GM23338 (cell line): Measurements from ENCODE around the gene EXOC4. TPM values are rescaled to one million over a fixed set of nuclear protein-coding genes. Genes with fewer than 3 reads are reported as not detected.
A peak's percentile ranks its signal among the peaks of the same experiment; 100 is the strongest.

ENCODE experiments used
- ATAC-seq: fragments of 200-7000 bp; cut with Tn5 transposase; 3 replicates; pipeline ENCODE4 v1.9.1; 2020
- DNase-seq: peaks from one replicate; pipeline ENCODE4 v3.0.0-alpha.2; 2015; ENCODE audit warnings: low spot score
- H2AFZ ChIP-seq: fragments of 200-600 bp; sonication (generic); 2 replicates; pipeline ENCODE4 v1.8.0; 2016; ENCODE audit warnings: antibody characterized with exemption, mild to moderate bottlenecking, moderate library complexity
- H3F3A ChIP-seq: fragments of 200-600 bp; sonication (generic); replicated peaks from 2 replicates; pipeline ENCODE4 v1.8.0; 2017; ENCODE audit warnings: antibody characterized with exemption, mixed run types, low read depth
- H3K27ac ChIP-seq: fragments of 200-600 bp; sonication (generic); 2 replicates; pipeline ENCODE4 v1.6.1; 2016; ENCODE audit warnings: low read depth
- H3K27me3 ChIP-seq: fragments of 200-600 bp; sonication (generic); 2 replicates; pipeline ENCODE4 v1.8.0; 2016; ENCODE audit warnings: mild to moderate bottlenecking, mixed run types, moderate library complexity; ENCODE audit not compliant: insufficient read depth
- H3K36me3 ChIP-seq: fragments of 200-600 bp; sonication (generic); 2 replicates; pipeline ENCODE4 v1.8.0; 2016; ENCODE audit warnings: mild to moderate bottlenecking; ENCODE audit not compliant: insufficient read depth
- H3K4me1 ChIP-seq: fragments of 200-600 bp; sonication (generic); 2 replicates; pipeline ENCODE4 v1.8.0; 2016; ENCODE audit warnings: mild to moderate bottlenecking, moderate library complexity; ENCODE audit not compliant: insufficient read depth
- H3K4me2 ChIP-seq: fragments of 200-600 bp; sonication (generic); 2 replicates; pipeline ENCODE4 v1.7.1; 2017; ENCODE audit warnings: mixed run types
- H3K4me3 ChIP-seq: fragments of 200-600 bp; sonication (generic); 2 replicates; pipeline ENCODE4 v1.6.1; 2016; ENCODE audit warnings: mixed run types
- H3K79me2 ChIP-seq: fragments of 200-600 bp; sonication (generic); replicated peaks from 2 replicates; pipeline ENCODE4 v1.8.0; 2017; ENCODE audit warnings: mild to moderate bottlenecking; ENCODE audit not compliant: insufficient read depth
- H3K9me2 ChIP-seq: fragments of 200-600 bp; sonication (generic); 2 replicates; pipeline ENCODE4 v1.8.0; 2017; ENCODE audit not compliant: insufficient read depth
- H4K20me1 ChIP-seq: fragments of 200-600 bp; sonication (generic); replicated peaks from 2 replicates; pipeline ENCODE4 v1.8.0; 2017; ENCODE audit warnings: mild to moderate bottlenecking; ENCODE audit not compliant: insufficient read depth
- H3K27ac Mint-ChIP-seq: 2 replicates; pipeline ENCODE4 v1.8.0; 2020; ENCODE audit warnings: inconsistent platforms, mild to moderate bottlenecking, moderate library complexity, mixed read lengths
- H3K27me3 Mint-ChIP-seq: 3 replicates; pipeline ENCODE4 v1.8.0; 2022; ENCODE audit warnings: low read depth, mild to moderate bottlenecking, moderate library complexity, mixed read lengths, inconsistent platforms; ENCODE audit not compliant: insufficient read depth, poor library complexity
- H3K36me3 Mint-ChIP-seq: 3 replicates; pipeline ENCODE4 v1.8.0; 2021; ENCODE audit warnings: low read depth, mild to moderate bottlenecking, inconsistent platforms, moderate library complexity, mixed read lengths
- H3K4me1 Mint-ChIP-seq: 3 replicates; pipeline ENCODE4 v1.8.0; 2020; ENCODE audit warnings: mild to moderate bottlenecking, inconsistent platforms, mixed read lengths
- H3K4me3 Mint-ChIP-seq: 3 replicates; pipeline ENCODE4 v1.8.0; 2021; ENCODE audit warnings: moderate library complexity, mild to moderate bottlenecking, inconsistent platforms, mixed read lengths
- H3K9me3 Mint-ChIP-seq: 3 replicates; pipeline ENCODE4 v1.8.0; 2020; ENCODE audit warnings: moderate library complexity, mild to moderate bottlenecking, inconsistent platforms, mixed read lengths
- CREB1 ChIP-seq: fragments of 250-450 bp; sonication (Bioruptor Pico); IDR thresholded peaks from 2 replicates; pipeline ENCODE4 v1.5.0; 2020; ENCODE audit warnings: low read depth, mild to moderate bottlenecking, moderate library complexity
- EZH2 ChIP-seq: fragments of 200-600 bp; sonication (generic); IDR thresholded peaks from one replicate; pipeline ENCODE4 v1.8.0; 2017; ENCODE audit warnings: antibody characterized with exemption, mild to moderate bottlenecking, low read depth; ENCODE audit not compliant: unreplicated experiment
- JUNB ChIP-seq: IDR thresholded peaks from one replicate; pipeline ENCODE4 v1.6.1; 2016; ENCODE audit warnings: antibody characterized with exemption; ENCODE audit not compliant: unreplicated experiment
- NANOG ChIP-seq: IDR thresholded peaks from 2 replicates; pipeline ENCODE4 v1.6.1; 2016; ENCODE audit warnings: antibody characterized with exemption, borderline replicate concordance
- POLR2AphosphoS5 ChIP-seq: IDR thresholded peaks from 2 replicates; pipeline ENCODE4 v1.6.1; 2016; ENCODE audit warnings: antibody characterized with exemption, low read depth
- STAT1 ChIP-seq: IDR thresholded peaks from one replicate; pipeline ENCODE4 v1.6.1; 2016; ENCODE audit warnings: antibody characterized with exemption; ENCODE audit not compliant: unreplicated experiment
- ZNF331 ChIP-seq: fragments of 250-450 bp; sonication (Bioruptor Pico); IDR thresholded peaks from 2 replicates; pipeline ENCODE4 v1.5.0; 2020; ENCODE audit warnings: low read depth, mild to moderate bottlenecking, moderate library complexity
- polyA plus RNA-seq: library from polyadenylated mRNA; unstranded; fragments of >200 nt; fragmentation: Nextera tagmentation; extraction: Ambion mirVana; gene quantifications from 2 replicates; pipeline ENCODE4 v1.2.1, GENCODE V29; 2016
- total RNA-seq: library from RNA; depleted of rRNA; stranded (reverse); fragments of >200 nt; shearing (Covaris generic); gene quantifications from 2 replicates; pipeline ENCODE4 v1.2.3, GENCODE V29; 2014
- TF ChIP-seq, protein P1 (sequence below): fragments of 250-450 bp; sonication (Bioruptor Pico); IDR thresholded peaks from 2 replicates; pipeline ENCODE4 v1.5.0; 2020; ENCODE audit warnings: mild to moderate bottlenecking, moderate library complexity
- TF ChIP-seq, protein P2 (sequence below), 2 experiments: fragments of 200-600 bp in 1 of 2; sonication (generic) in 1 of 2; conservative IDR thresholded peaks; 2 replicates each; pipeline versions ENCODE4 v1.5.1 to v1.6.1; 2016 to 2017; ENCODE audit warnings: antibody characterized with exemption in 2 of 2, low read depth in 2 of 2, mild to moderate bottlenecking in 2 of 2, moderate library complexity in 1 of 2
- TF ChIP-seq, protein P3 (sequence below): IDR thresholded peaks from one replicate; pipeline ENCODE4 v1.6.1; 2018; ENCODE audit warnings: antibody characterized with exemption; ENCODE audit not compliant: unreplicated experiment
- TF ChIP-seq, protein P4 (sequence below): IDR thresholded peaks from 2 replicates; pipeline ENCODE4 v1.6.1; 2016; ENCODE audit warnings: antibody characterized with exemption

EXOC4 gene
- total and polyA plus RNA-seq, 2 experiments from 2014 or later: 37.5 to 52.7 TPM

DNA sequence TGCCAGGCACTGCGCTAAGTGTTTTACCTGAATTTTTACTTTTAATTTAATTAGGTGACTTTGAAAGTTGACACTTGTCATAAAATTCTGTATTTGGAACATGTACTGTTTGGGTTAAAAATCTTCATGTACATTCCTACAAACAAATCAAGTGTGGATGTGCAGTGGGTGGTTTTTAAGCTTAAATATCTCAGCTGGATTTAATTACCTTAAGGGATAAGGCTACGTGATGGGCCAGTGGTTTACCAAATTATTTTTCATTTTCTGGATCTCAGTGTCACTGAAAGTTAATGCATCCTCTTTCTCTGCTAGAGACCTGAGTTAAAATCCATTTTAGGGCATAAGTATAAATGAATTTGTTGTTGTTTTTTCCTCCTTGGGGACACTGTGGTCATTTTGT lies 51.1 kb downstream of the EXOC4 start:
- TF ChIP-seq CREB1: no peak
- TF ChIP-seq, protein P1, sequence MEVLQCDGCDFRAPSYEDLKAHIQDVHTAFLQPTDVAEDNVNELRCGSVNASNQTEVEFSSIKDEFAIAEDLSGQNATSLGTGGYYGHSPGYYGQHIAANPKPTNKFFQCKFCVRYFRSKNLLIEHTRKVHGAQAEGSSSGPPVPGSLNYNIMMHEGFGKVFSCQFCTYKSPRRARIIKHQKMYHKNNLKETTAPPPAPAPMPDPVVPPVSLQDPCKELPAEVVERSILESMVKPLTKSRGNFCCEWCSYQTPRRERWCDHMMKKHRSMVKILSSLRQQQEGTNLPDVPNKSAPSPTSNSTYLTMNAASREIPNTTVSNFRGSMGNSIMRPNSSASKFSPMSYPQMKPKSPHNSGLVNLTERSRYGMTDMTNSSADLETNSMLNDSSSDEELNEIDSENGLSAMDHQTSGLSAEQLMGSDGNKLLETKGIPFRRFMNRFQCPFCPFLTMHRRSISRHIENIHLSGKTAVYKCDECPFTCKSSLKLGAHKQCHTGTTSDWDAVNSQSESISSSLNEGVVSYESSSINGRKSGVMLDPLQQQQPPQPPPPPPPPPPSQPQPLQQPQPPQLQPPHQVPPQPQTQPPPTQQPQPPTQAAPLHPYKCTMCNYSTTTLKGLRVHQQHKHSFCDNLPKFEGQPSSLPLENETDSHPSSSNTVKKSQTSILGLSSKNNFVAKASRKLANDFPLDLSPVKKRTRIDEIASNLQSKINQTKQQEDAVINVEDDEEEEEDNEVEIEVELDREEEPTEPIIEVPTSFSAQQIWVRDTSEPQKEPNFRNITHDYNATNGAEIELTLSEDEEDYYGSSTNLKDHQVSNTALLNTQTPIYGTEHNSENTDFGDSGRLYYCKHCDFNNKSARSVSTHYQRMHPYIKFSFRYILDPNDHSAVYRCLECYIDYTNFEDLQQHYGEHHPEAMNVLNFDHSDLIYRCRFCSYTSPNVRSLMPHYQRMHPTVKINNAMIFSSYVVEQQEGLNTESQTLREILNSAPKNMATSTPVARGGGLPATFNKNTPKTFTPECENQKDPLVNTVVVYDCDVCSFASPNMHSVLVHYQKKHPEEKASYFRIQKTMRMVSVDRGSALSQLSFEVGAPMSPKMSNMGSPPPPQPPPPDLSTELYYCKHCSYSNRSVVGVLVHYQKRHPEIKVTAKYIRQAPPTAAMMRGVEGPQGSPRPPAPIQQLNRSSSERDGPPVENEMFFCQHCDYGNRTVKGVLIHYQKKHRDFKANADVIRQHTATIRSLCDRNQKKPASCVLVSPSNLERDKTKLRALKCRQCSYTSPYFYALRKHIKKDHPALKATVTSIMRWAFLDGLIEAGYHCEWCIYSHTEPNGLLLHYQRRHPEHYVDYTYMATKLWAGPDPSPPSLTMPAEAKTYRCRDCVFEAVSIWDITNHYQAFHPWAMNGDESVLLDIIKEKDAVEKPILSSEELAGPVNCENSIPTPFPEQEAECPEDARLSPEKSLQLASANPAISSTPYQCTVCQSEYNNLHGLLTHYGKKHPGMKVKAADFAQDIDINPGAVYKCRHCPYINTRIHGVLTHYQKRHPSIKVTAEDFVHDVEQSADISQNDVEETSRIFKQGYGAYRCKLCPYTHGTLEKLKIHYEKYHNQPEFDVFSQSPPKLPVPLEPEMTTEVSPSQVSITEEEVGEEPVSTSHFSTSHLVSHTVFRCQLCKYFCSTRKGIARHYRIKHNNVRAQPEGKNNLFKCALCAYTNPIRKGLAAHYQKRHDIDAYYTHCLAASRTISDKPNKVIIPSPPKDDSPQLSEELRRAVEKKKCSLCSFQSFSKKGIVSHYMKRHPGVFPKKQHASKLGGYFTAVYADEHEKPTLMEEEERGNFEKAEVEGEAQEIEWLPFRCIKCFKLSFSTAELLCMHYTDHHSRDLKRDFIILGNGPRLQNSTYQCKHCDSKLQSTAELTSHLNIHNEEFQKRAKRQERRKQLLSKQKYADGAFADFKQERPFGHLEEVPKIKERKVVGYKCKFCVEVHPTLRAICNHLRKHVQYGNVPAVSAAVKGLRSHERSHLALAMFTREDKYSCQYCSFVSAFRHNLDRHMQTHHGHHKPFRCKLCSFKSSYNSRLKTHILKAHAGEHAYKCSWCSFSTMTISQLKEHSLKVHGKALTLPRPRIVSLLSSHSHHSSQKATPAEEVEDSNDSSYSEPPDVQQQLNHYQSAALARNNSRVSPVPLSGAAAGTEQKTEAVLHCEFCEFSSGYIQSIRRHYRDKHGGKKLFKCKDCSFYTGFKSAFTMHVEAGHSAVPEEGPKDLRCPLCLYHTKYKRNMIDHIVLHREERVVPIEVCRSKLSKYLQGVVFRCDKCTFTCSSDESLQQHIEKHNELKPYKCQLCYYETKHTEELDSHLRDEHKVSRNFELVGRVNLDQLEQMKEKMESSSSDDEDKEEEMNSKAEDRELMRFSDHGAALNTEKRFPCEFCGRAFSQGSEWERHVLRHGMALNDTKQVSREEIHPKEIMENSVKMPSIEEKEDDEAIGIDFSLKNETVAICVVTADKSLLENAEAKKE (CRISPR knock-in tag): no peak
- TF ChIP-seq, protein P2, sequence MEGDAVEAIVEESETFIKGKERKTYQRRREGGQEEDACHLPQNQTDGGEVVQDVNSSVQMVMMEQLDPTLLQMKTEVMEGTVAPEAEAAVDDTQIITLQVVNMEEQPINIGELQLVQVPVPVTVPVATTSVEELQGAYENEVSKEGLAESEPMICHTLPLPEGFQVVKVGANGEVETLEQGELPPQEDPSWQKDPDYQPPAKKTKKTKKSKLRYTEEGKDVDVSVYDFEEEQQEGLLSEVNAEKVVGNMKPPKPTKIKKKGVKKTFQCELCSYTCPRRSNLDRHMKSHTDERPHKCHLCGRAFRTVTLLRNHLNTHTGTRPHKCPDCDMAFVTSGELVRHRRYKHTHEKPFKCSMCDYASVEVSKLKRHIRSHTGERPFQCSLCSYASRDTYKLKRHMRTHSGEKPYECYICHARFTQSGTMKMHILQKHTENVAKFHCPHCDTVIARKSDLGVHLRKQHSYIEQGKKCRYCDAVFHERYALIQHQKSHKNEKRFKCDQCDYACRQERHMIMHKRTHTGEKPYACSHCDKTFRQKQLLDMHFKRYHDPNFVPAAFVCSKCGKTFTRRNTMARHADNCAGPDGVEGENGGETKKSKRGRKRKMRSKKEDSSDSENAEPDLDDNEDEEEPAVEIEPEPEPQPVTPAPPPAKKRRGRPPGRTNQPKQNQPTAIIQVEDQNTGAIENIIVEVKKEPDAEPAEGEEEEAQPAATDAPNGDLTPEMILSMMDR (conservative IDR thresholded peaks at IDR 0.05; ENCODE audit: low read depth in 2 of 2): no peak
- no peak for TF ChIP-seq POLR2AphosphoS5
- no peak for TF ChIP-seq ZNF331 (CRISPR knock-in tag)
- no peak for TF ChIP-seq STAT1
- TF ChIP-seq, protein P3, sequence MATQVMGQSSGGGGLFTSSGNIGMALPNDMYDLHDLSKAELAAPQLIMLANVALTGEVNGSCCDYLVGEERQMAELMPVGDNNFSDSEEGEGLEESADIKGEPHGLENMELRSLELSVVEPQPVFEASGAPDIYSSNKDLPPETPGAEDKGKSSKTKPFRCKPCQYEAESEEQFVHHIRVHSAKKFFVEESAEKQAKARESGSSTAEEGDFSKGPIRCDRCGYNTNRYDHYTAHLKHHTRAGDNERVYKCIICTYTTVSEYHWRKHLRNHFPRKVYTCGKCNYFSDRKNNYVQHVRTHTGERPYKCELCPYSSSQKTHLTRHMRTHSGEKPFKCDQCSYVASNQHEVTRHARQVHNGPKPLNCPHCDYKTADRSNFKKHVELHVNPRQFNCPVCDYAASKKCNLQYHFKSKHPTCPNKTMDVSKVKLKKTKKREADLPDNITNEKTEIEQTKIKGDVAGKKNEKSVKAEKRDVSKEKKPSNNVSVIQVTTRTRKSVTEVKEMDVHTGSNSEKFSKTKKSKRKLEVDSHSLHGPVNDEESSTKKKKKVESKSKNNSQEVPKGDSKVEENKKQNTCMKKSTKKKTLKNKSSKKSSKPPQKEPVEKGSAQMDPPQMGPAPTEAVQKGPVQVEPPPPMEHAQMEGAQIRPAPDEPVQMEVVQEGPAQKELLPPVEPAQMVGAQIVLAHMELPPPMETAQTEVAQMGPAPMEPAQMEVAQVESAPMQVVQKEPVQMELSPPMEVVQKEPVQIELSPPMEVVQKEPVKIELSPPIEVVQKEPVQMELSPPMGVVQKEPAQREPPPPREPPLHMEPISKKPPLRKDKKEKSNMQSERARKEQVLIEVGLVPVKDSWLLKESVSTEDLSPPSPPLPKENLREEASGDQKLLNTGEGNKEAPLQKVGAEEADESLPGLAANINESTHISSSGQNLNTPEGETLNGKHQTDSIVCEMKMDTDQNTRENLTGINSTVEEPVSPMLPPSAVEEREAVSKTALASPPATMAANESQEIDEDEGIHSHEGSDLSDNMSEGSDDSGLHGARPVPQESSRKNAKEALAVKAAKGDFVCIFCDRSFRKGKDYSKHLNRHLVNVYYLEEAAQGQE: no peak
- no peak for TF ChIP-seq JUNB
- no peak for TF ChIP-seq EZH2
- TF ChIP-seq, protein P4, sequence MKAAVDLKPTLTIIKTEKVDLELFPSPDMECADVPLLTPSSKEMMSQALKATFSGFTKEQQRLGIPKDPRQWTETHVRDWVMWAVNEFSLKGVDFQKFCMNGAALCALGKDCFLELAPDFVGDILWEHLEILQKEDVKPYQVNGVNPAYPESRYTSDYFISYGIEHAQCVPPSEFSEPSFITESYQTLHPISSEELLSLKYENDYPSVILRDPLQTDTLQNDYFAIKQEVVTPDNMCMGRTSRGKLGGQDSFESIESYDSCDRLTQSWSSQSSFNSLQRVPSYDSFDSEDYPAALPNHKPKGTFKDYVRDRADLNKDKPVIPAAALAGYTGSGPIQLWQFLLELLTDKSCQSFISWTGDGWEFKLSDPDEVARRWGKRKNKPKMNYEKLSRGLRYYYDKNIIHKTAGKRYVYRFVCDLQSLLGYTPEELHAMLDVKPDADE: no peak
- TF ChIP-seq NANOG: no peak
- Histone ChIP-seq H3K79me2 (no peaks in the 10 kb centered on the region), H3K4me1 (no peaks in the 10 kb centered on the region), H3K27me3 (no peaks in the 10 kb centered on the region), H3F3A (no peaks in the 10 kb centered on the region), H3K27ac (no peak overlapping the region), H3K9me2 (no peaks in the 10 kb centered on the region), H4K20me1 (no peaks in the 10 kb centered on the region; the same call in 1 of the 2 replicates), H3K4me3 (no peak overlapping the region), H3K36me3 (no peaks in the 10 kb centered on the region), H3K4me2 (no peak overlapping the region), H2AFZ (no peak overlapping the region)
- DNase-seq (no peak), ATAC-seq (no peak)
- Mint-ChIP-seq H3K9me3 (no peaks in the 10 kb centered on the region), H3K36me3 (peaks cover 21% of the 10 kb centered on the region), H3K27me3 (no peaks in the 10 kb centered on the region), H3K27ac (peak overlapping the region; percentile 79), H3K4me3 (no peak overlapping the region), H3K4me1 (peaks cover 20% of the 10 kb centered on the region)
